LNCaP clone FGC (cell line): ENCODE results near the gene TRIM68.

ENCODE experiments used
- DNase-seq: peaks from one replicate; pipeline ENCODE4 v3.0.0-alpha.2; 2011; ENCODE audit warnings: low read depth
- H3K4me3 ChIP-seq: 2 replicates; pipeline ENCODE4 v1.5.1; 2011; ENCODE audit warnings: mild to moderate bottlenecking, low read depth, low read length, control low read depth
- CTCF ChIP-seq: IDR thresholded peaks from 2 replicates; pipeline ENCODE4 v1.5.1; 2012; ENCODE audit warnings: mild to moderate bottlenecking; ENCODE audit not compliant: control insufficient read depth, insufficient read depth; ENCODE audit errors: extremely low read depth

The TRIM68 gene

GRCh38 chr11:4559527-4560440 lies 48.2 kb downstream of the TRIM68 start:
- TF ChIP-seq CTCF, result no peak
- no peak overlapping the region for H3K4me3 ChIP-seq
- DNase-seq, result no peak

GRCh38 chr11:4551346-4551979 lies 56.6 kb downstream of the TRIM68 start:
- TF ChIP-seq CTCF, result peak; percentile 37; the same call in 1 of the 2 replicates
- no peak overlapping the region for H3K4me3 ChIP-seq
- DNase-seq, result no peak
